Measurements from ENCODE around the gene LANCL2.

GRCh38 chr7:55348502-55348901 is 16.6 kb upstream of the LANCL2 start:
- TF ChIP-seq CTCF (conservative IDR thresholded peaks at IDR 0.05; ENCODE audit: low read depth, low read length) (no peak), POLR2A (IDR thresholded peaks at IDR 0.05; ENCODE audit: low read depth, low read length) (no peak), RCOR1 (IDR thresholded peaks at IDR 0.05; ENCODE audit: insufficient replicate concordance, low read length) (no peak), BHLHE40 (IDR thresholded peaks at IDR 0.05; ENCODE audit: low read depth, low read length) (no peak), SMC3 (IDR thresholded peaks at IDR 0.05; ENCODE audit: low read depth, low read length) (no peak), RAD21 (IDR thresholded peaks at IDR 0.05; ENCODE audit: low read length) (no peak), CHD1 (IDR thresholded peaks at IDR 0.05; ENCODE audit: low read depth, low read length) (no peak)

Data from IMR-90 (cell line).